IPS-15b (cell line): Measurements from ENCODE around the gene SHROOM1.
"Not testable (repeated sequence)": the region's sequence is repeated elsewhere in the genome, so short reads cannot be mapped to it uniquely, and the experiment has no call there.

Experiments used
- H3K27me3 ChIP-seq: one replicate; pipeline ENCODE4 v1.6.1; 2013; ENCODE audit warnings: low read length; ENCODE audit not compliant: control insufficient read depth, insufficient read depth
- H3K36me3 ChIP-seq: one replicate; pipeline ENCODE4 v1.6.1; 2013; ENCODE audit warnings: low read length; ENCODE audit not compliant: control insufficient read depth, insufficient read depth
- H3K4me1 ChIP-seq: one replicate; pipeline ENCODE4 v1.6.1; 2013; ENCODE audit warnings: mild to moderate bottlenecking, low read length; ENCODE audit not compliant: control insufficient read depth, insufficient read depth
- H3K4me3 ChIP-seq: one replicate; pipeline ENCODE4 v1.5.1; 2013; ENCODE audit warnings: low read depth, low read length
- H3K9ac ChIP-seq: one replicate; pipeline ENCODE4 v1.6.1; 2013; ENCODE audit warnings: low read depth, mild to moderate bottlenecking, low read length
- H3K9me3 ChIP-seq: one replicate; pipeline ENCODE4 v1.6.1; 2013; ENCODE audit warnings: mild to moderate bottlenecking, low read length; ENCODE audit not compliant: control insufficient read depth, insufficient read depth

SHROOM1 gene

DNA sequence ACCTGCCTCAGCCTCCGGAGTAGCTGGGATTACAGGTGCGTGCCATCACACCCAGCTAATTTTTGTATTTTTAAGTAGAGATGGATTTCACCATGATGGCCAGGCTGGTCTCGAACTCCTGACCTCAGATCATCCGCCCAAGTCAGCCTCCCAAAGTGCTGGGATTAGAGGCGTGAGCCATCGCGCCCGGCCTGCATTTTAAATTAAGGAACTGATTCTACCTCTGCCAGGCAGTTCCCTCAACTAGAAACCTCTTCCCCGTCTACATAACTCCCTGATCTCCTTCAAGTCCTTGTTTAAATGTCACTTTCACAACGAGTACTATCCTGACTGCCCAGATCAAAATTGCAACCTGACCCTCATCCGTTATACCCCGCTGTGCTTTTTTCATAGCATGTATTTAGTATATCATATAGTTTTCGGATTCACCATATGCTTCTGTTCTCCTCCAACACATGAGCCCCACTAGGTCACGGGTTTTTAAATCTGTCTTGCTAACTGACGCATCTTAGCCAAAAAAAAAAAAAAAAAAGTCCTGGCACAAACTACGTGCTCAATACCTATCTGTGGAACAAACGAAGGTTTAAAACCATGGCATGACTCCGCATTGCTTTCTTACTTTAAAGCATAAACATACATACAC, 18.2 kb downstream of the SHROOM1 start:
- no peaks in the 10 kb centered on the region for H3K36me3 ChIP-seq
- H3K4me3 ChIP-seq = no peak overlapping the region
- no peak overlapping the region for H3K9ac ChIP-seq
- peaks cover 7% of the 10 kb centered on the region for H3K9me3 ChIP-seq
- peaks cover under 1% of the 10 kb centered on the region for H3K4me1 ChIP-seq
- peaks cover 68% of the 10 kb centered on the region for H3K27me3 ChIP-seq

DNA sequence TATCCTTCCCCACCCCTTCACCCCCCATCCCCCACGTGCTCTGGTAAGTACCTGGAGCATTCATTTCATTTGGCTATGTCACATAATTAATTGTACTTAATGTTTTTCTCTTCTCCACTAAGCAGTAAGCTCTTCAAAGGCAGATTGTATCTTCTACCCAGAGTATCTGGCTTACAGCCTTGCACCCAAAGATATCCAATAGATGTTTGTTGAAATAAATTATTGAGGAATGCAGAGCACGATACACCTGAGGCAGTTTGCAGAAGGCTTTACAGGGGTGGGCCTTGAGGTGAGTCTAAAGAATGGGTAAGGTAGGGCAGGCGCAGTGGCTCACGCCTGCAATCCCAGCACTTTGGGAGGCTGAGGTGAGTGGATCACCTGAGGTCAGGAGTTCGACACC, 19.8 kb downstream of the SHROOM1 start:
- no peak overlapping the region for H3K9ac ChIP-seq
- peaks cover 51% of the 10 kb centered on the region for H3K27me3 ChIP-seq
- no peaks in the 10 kb centered on the region for H3K36me3 ChIP-seq
- peaks cover 7% of the 10 kb centered on the region for H3K9me3 ChIP-seq
- H3K4me1 ChIP-seq = peaks cover 4% of the 10 kb centered on the region
- H3K4me3 ChIP-seq = no peak overlapping the region

DNA sequence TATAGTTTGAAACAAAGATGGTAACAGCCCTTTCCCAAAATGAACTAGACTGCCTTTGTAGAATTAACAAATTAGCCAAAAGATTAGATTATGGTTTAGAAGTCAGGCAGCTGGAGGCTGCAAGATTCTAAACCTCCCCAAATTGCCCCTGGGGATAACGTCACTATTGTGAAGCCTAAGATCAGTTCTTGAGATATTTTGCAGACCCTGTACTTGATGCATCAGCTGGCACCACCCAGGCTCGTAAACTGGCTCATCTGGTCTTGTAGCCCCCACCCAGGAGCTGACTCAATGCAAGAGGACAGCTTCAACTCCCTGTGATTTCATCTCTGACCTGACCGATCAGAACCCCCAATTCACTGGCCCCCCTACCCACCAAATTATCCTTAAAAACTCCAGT, 21.6 kb downstream of the SHROOM1 start:
- H3K9ac ChIP-seq = no peak overlapping the region
- H3K4me1 ChIP-seq = peaks cover 4% of the 10 kb centered on the region
- H3K9me3 ChIP-seq = no peaks in the 10 kb centered on the region
- H3K36me3 ChIP-seq = no peaks in the 10 kb centered on the region
- peaks cover 35% of the 10 kb centered on the region for H3K27me3 ChIP-seq
- H3K4me3 ChIP-seq = no peak overlapping the region

DNA sequence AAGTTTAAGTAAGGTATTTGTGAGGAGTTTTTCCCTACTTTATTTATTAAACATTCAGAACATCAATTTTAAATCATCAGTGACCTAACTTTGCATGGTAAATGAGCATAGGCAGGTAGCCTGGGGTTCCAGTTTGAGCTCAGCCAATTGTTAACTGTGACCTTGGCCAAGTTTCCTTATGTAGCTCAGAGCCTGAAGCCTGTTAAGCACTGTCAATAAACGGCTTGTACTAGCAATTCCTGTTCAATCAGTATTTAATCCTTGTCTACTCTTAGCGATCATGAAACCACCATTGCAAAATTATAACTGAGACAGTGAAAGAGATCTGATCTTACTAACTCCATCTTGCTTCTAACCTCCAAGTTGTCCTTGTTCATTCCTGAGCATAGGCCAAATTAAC, 22.0 kb downstream of the SHROOM1 start:
- H3K9me3 ChIP-seq = no peaks in the 10 kb centered on the region
- no peak overlapping the region for H3K9ac ChIP-seq
- H3K36me3 ChIP-seq = no peaks in the 10 kb centered on the region
- H3K27me3 ChIP-seq = peaks cover 32% of the 10 kb centered on the region
- H3K4me3 ChIP-seq = no peak overlapping the region
- peaks cover 4% of the 10 kb centered on the region for H3K4me1 ChIP-seq

DNA sequence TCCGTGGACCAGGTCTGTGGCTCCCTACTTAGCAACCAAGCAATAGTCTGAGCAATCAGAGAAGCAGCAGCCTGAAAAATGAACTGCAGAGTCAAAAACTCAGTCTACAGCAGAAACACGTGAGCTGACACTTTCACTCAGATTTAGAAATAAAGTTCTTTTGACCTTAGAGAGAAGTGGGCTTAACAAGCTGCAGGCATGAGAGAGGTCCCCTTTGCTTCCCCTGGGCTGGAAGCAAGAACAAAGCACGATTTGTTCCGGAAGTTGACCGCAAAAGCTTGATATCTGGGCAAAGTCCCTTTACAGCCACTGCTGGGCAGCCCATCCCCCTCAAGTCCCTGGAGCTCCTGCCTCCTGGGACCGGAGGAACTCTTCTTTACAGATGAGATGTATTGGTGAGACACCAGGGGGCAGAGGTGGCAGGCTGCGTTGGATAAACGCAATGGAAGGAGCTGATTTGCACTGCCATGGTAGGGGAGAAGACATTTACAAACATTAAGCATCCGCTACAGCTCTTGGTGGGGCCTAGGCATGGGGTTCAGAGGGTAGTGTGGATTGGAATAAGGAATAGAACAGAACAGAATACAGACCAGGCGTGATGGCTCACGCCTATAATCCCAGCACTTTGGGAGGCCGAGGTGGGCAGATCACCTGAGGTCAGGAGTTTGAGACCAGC, 23.1 kb downstream of the SHROOM1 start:
- Histone ChIP-seq H3K4me1 (peaks cover 4% of the 10 kb centered on the region), H3K9me3 (no peaks in the 10 kb centered on the region), H3K4me3 (no peak overlapping the region), H3K27me3 (peaks cover 25% of the 10 kb centered on the region), H3K36me3 (no peaks in the 10 kb centered on the region), H3K9ac (no peak overlapping the region)

DNA sequence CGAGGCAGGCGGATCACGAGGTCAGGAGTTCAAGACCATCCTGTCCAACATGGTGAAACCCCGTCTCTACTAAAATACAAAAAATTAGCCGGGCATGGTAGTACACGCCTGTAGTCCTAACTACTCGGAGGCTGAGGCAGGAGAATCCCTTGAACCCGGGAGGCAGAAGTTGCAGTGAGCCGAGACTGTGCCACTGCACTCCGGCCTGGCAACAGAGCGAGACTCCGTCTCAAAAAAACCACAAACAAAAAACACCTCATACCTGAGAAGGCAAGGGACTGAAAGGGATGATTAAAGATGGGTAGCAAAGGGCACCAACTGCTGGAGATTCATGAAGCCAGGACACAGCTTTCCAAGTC, 23.7 kb downstream of the SHROOM1 start:
- peaks cover 19% of the 10 kb centered on the region for H3K27me3 ChIP-seq
- H3K4me1 ChIP-seq, H3K36me3 ChIP-seq, H3K9me3 ChIP-seq, H3K4me3 ChIP-seq, H3K9ac ChIP-seq: not testable (repeated sequence)

DNA sequence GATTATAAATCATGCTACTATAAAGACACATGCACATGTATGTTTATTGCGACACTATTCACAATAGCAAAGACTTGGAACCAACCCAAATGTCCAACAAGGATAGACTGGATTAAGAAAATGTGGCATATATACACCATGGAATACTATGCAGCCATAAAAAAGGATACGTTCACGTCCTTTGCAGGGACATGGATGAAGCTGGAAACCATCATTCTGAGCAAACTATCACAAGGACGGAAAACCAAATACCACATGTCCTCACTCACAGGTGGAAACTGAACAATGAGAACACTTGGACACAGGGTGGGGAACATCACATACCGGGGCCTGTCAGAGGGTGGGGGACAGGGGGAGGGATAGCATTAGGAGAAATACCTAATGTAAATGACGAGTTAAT, 24.6 kb downstream of the SHROOM1 start:
- peaks cover 12% of the 10 kb centered on the region for H3K27me3 ChIP-seq
- H3K4me3 ChIP-seq, H3K4me1 ChIP-seq, H3K9me3 ChIP-seq, H3K36me3 ChIP-seq, H3K9ac ChIP-seq: not testable (repeated sequence)

DNA sequence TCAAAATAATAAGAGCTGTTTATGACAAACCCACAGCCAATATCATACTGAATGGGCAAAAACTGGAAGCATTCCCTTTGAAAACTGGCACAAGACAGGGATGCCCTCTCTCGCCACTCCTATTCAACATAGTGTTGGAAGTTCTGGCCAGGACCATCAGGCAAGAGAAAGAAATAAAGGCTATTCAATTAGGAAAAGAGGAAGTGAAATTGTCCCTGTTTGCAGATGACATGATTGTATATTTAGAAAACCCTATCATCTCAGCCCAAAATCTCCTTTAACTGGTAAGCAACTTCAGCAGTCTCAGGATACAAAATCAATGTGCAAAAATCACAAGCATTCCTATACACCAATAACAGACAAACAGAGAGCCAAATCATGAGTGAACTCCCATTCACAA, 26.2 kb downstream of the SHROOM1 start:
- H3K9me3 ChIP-seq, H3K4me3 ChIP-seq: not testable (repeated sequence)

DNA sequence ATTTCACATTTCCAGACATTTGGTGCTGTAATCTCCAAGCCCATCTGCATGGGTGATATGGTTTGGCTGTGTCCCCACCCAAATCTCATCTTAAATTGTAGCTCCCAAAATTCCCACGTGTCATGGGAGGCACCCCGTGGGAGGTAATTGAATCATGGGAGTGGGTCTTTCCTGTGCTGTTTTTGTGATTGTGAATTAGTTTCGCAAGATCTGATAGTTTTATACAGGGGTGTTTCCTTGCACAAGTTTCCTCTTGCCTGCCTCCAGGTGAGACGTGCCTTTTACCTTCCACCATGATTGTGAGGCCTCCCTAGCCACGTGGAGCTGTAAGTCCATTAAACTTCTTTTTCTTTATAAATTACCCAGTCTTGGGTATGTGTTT, 27.8 kb downstream of the SHROOM1 start:
- not testable (repeated sequence) for H3K9me3 ChIP-seq, H3K27me3 ChIP-seq, H3K4me1 ChIP-seq, H3K4me3 ChIP-seq, H3K9ac ChIP-seq, H3K36me3 ChIP-seq

More for the DNA sequence above, 26.2 kb downstream of the SHROOM1 start:
- H3K9ac ChIP-seq, H3K36me3 ChIP-seq, H3K27me3 ChIP-seq, H3K4me1 ChIP-seq: not testable (repeated sequence)

DNA sequence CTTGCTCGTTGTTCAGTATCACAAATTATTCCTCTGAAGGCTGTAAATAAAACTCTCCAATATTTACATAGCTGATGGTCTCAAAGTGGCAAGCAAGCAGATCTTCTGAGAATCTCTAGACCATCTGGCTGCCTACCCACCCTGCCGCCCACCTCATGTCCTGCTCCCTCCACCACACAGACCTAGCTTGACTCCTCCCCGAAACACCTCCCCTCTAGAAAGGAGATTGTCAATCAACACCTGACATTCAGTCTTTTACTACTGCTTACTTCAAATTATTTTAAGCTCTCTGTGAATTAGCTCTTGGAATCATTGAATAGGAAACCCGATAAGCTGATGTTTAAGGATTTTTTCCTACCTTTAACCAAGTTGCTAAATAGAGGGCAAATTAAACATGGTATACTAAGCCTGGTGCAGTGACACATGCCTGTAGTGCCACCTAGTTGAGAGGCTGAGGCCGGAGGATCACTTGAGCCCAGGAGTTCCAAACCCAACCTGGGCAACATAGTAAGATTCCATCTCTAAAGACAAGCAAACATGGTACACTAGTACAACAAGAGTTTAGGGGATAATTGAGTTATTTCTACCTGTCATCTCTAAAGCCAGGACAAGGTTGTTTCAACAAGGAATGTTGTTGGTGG, 28.3 kb downstream of the SHROOM1 start:
- no peak overlapping the region for H3K9ac ChIP-seq
- no peaks in the 10 kb centered on the region for H3K9me3 ChIP-seq
- H3K27me3 ChIP-seq = peaks cover 3% of the 10 kb centered on the region
- peaks cover 2% of the 10 kb centered on the region for H3K4me1 ChIP-seq
- no peak overlapping the region for H3K4me3 ChIP-seq
- H3K36me3 ChIP-seq = no peaks in the 10 kb centered on the region

DNA sequence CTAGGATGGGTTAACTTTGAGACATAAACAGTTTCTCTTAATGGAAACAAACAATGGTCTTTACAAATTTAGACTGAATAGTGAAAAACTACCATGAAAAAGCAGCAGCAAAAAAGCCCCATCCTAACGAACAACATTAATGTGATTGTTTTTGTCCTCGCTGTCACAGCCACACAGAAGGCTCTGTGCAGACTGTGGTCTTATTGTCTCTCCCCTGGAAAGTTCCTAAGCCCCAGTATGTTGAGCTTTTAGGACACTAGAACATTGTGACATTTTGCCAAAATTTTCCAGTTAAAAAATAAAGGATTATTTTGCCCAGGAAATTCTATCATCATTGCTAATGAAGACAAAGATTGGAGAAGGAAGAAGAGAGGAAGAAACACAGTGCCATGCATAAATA, 29.9 kb downstream of the SHROOM1 start:
- no peaks in the 10 kb centered on the region for H3K4me1 ChIP-seq
- no peaks in the 10 kb centered on the region for H3K9me3 ChIP-seq
- peaks cover 3% of the 10 kb centered on the region for H3K27me3 ChIP-seq
- H3K4me3 ChIP-seq = no peak overlapping the region
- no peaks in the 10 kb centered on the region for H3K36me3 ChIP-seq
- H3K9ac ChIP-seq = no peak overlapping the region

DNA sequence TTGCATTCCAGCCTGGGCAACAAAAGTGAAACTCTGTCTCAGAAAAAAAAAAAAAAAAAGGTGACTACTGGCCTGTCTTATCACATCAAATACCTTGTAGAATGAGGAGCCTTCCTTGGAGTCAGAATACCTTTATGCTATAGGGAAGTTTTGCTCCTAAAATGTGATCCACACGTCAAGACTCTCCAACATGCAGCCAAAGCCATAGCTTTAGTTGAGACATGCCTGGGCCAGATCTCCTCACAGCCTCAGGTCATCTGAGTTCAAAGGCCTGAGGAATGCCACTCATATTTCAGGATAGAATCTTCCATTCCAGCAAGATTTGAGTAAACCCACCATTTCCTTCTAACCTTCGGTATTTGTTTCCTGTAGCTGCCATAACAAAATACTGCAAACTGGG, 31.1 kb downstream of the SHROOM1 start:
- Histone ChIP-seq H3K9me3 (no peaks in the 10 kb centered on the region), H3K4me3 (no peak overlapping the region), H3K4me1 (no peaks in the 10 kb centered on the region), H3K36me3 (no peaks in the 10 kb centered on the region), H3K27me3 (peaks cover 3% of the 10 kb centered on the region), H3K9ac (no peak overlapping the region)
